Measurements from ENCODE around the gene E2F7. TPM values are rescaled to one million over a fixed set of nuclear protein-coding genes. Genes with fewer than 3 reads are reported as not detected.

The E2F7 gene
- total and polyA plus RNA-seq, 2 of the 13 experiments (the other 11 are each of a cell fraction or from before 2014, with no cell fraction given): 1.7 to 7.3 TPM

DNA sequence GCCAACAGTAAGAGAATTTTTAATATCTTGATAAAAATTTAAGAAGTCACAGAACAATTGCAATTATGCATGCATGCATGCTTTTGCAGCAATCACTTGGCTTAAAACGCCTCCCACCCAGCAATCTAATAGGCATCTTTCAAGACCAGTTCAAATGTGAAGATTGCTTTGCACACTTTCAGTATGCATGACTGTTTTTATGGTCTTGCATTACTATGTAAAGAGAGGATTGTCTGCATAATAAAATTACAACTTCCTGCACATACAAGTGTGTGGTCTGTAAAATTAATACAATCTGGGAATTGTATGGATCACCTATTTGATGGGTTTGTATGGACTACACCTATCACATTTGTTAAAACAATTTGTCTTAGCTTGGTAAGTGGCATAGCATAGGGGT lies 48.8 kb downstream of the E2F7 start (continued):
- TF ChIP-seq CSRNP2 (CRISPR knock-in tag; conservative IDR thresholded peaks at IDR 0.05; ENCODE audit: low read depth) (no peak), NPAS2 (CRISPR knock-in tag; IDR thresholded peaks at IDR 0.05; ENCODE audit: borderline replicate concordance) (no peak), ZBTB4 (CRISPR knock-in tag; IDR thresholded peaks at IDR 0.05; ENCODE audit: borderline replicate concordance) (no peak), ZNF883 (CRISPR knock-in tag; IDR thresholded peaks at IDR 0.05; ENCODE audit: not compliant biosample characterization) (no peak), TOE1 (CRISPR knock-in tag; IDR thresholded peaks at IDR 0.05) (no peak)
- TF ChIP-seq, protein P1, sequence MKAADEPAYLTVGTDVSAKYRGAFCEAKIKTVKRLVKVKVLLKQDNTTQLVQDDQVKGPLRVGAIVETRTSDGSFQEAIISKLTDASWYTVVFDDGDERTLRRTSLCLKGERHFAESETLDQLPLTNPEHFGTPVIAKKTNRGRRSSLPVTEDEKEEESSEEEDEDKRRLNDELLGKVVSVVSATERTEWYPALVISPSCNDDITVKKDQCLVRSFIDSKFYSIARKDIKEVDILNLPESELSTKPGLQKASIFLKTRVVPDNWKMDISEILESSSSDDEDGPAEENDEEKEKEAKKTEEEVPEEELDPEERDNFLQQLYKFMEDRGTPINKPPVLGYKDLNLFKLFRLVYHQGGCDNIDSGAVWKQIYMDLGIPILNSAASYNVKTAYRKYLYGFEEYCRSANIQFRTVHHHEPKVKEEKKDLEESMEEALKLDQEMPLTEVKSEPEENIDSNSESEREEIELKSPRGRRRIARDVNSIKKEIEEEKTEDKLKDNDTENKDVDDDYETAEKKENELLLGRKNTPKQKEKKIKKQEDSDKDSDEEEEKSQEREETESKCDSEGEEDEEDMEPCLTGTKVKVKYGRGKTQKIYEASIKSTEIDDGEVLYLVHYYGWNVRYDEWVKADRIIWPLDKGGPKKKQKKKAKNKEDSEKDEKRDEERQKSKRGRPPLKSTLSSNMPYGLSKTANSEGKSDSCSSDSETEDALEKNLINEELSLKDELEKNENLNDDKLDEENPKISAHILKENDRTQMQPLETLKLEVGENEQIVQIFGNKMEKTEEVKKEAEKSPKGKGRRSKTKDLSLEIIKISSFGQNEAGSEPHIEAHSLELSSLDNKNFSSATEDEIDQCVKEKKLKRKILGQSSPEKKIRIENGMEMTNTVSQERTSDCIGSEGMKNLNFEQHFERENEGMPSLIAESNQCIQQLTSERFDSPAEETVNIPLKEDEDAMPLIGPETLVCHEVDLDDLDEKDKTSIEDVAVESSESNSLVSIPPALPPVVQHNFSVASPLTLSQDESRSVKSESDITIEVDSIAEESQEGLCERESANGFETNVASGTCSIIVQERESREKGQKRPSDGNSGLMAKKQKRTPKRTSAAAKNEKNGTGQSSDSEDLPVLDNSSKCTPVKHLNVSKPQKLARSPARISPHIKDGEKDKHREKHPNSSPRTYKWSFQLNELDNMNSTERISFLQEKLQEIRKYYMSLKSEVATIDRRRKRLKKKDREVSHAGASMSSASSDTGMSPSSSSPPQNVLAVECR (CRISPR knock-in tag; IDR thresholded peaks at IDR 0.05; ENCODE audit: borderline replicate concordance): no peak
